Measurements from ENCODE around the gene GPR137. TPM values are rescaled to one million over a fixed set of nuclear protein-coding genes. Genes with fewer than 3 reads are reported as not detected.

GPR137 gene
- total RNA-seq, 1 donor from 2014 or later, result 41.5 TPM

DNA sequence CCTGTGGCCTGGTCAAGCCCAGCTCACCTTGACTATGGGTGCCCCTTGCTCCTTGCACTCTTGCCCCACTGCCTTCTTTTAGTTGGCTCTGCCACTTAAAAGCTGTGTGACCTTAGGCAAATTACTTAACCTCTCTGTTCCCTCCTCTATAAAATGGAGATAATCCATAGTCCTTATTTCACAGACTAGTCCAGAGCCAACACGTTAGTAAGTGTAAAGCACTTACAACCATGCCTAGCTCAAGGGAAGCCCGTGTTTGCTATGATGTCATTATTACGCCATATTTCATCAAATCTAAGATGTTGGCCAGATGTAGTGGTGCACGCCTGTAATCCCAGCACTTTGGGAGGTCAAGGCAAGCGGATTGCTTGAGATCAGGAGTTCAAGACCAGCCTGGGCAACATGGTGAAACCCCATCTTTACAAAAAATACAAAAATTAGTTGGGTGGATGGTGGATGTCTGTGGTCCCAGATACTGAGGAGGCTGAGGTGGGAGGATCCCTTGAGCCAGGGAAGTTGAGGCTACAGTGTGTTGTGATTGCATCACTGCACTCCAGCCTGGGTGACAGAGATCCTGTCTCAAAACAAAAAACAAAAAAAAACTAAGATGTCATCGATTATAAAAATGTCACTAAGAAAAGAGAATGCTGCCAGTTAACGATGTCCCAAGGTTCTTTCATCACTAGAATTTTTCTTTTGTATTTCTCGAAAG lies 52.0 kb downstream of the GPR137 start:
- DNase-seq (ENCODE audit: extremely low read depth, low read depth, low spot score), result no peak

DNA sequence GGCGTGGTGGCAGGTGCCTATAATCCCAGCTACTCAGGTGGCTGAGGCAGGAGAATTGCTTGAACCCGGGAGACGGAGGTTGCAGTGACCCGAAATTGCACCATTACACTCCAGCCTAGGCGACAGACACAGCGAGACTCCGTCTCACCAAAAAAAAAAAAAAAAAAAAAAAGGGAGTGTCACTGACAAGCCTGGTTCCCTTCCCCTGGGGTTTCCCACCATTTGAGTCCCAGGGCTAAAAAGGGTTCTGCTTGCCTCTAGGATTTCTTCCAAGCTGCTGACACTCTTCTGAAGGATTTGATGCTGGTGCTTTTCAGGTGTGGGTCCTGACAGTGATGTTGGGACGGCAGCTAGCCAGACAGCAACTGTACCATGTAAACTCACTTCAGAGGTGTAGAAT lies 53.1 kb downstream of the GPR137 start:
- DNase-seq (ENCODE audit: extremely low read depth, low read depth, low spot score), result no peak

Other genes starting within 250 kb of the GPR137 start
- not detected in 2 replicates for gene FLRT1, start 249.9 kb upstream of the GPR137 start, total RNA-seq
- 22.1 and 26.0 TPM in 2 replicates for gene MACROD1, start 119.7 kb upstream of the GPR137 start, total RNA-seq
- 199 and 219 TPM in 2 replicates for gene STIP1, start 99.7 kb upstream of the GPR137 start, total RNA-seq
- 31.7 and 38.9 TPM in 2 replicates for gene FERMT3, start 79.1 kb upstream of the GPR137 start, total RNA-seq
- 39.7 and 47.4 TPM in 2 replicates for gene TRPT1, start 59.7 kb upstream of the GPR137 start, total RNA-seq
- 50.7 and 53.5 TPM in 2 replicates for gene NUDT22, start 59.6 kb upstream of the GPR137 start, total RNA-seq
- 19.1 and 27.2 TPM in 2 replicates for gene DNAJC4, start 55.3 kb upstream of the GPR137 start, total RNA-seq
- gene VEGFB, start 51.3 kb upstream of the GPR137 start, total RNA-seq, result 65.9 and 69.2 TPM in 2 replicates
- 52.4 and 52.8 TPM in 2 replicates for gene FKBP2, start 44.8 kb upstream of the GPR137 start, total RNA-seq
- gene PPP1R14B, start 38.9 kb upstream of the GPR137 start, total RNA-seq, result 316 and 365 TPM in 2 replicates
- gene PLCB3, start 34.3 kb upstream of the GPR137 start, total RNA-seq, result 62.2 and 78.0 TPM in 2 replicates
- 121 and 150 TPM in 2 replicates for gene BAD, start 1.2 kb upstream of the GPR137 start, total RNA-seq
- gene KCNK4, start 5.5 kb downstream of the GPR137 start, total RNA-seq, result not detected in 2 replicates
- not detected in 2 replicates for gene CATSPERZ, start 14.5 kb downstream of the GPR137 start, total RNA-seq
- 46.9 and 47.2 TPM in 2 replicates for gene ESRRA, start 19.7 kb downstream of the GPR137 start, total RNA-seq
- 217 and 259 TPM in 2 replicates for gene TRMT112, start 31.7 kb downstream of the GPR137 start, total RNA-seq
- 305 and 480 TPM in 2 replicates for gene PRDX5, start 32.3 kb downstream of the GPR137 start, total RNA-seq
- gene CCDC88B, start 54.4 kb downstream of the GPR137 start, total RNA-seq, result 3.2 and 3.4 TPM in 2 replicates
- 42.1 and 49.0 TPM in 2 replicates for gene RPS6KA4, start 73.3 kb downstream of the GPR137 start, total RNA-seq

Measured in glomerular endothelial cell (primary cell).